ENCODE results near the gene MR1.

- TF ChIP-seq CTCF (IDR thresholded peaks at IDR 0.05; ENCODE audit: insufficient read depth, low read depth, low read length) (no peak), EZH2 (IDR thresholded peaks at IDR 0.05; ENCODE audit: insufficient read depth, low read length) (no peak)
Observed at GRCh38 chr1:181036107-181036836, 2.5 kb downstream of the MR1 start.
